HepG2 (cell line): ENCODE data around the gene CRYAB. TPM values are rescaled to one million over a fixed set of nuclear protein-coding genes. Genes with fewer than 3 reads are reported as not detected.

Experiments used
- ATAC-seq: fragments of 200-7000 bp; cut with Tn5 transposase; 3 replicates; pipeline ENCODE4 v1.9.1; 2020; ENCODE audit warnings: mild to moderate bottlenecking, moderate library complexity
- BruUV-seq: library from RNA; stranded (reverse); fragments of 400-500 nt; replicated peaks from 2 replicates; lab custom pipeline; 2021; lab: Mats Ljungman, UMichigan
- CTCF ChIA-PET: fragments of 300-600 bp; formaldehyde crosslinking; extraction: SDS; loops from one replicate; lab custom pipeline; 2021; ENCODE audit warnings: low total read pairs, inconsistent platforms, low intra/inter-chr PET ratio; lab: Yijun Ruan, JAX
- POLR2A ChIA-PET: fragments of 350-600 bp; sonication (Branson Sonifier 250); formaldehyde crosslinking; loops from one replicate; lab custom pipeline; 2020; ENCODE audit warnings: antibody characterized with exemption, inconsistent platforms; lab: Yijun Ruan, JAX
- DNase-seq: peaks from one replicate; pipeline ENCODE4 v3.0.0-alpha.2; 2015; ENCODE audit warnings: low spot score
- FAIRE-seq: peaks from 3 replicates; lab custom pipeline; 2011; peaks lifted over from hg19 to GRCh38; lab: Jason Lieb, UNC
- H2AFZ ChIP-seq: one replicate; pipeline ENCODE4 v1.6.1; 2011; ENCODE audit warnings: low read length, inconsistent platforms
- H3K27ac ChIP-seq: fragments of 300-600 bp; 3 replicates; pipeline ENCODE4 v1.8.0; 2011; ENCODE audit warnings: mixed run types, mild to moderate bottlenecking, mixed read lengths, low read length, inconsistent platforms; ENCODE audit not compliant: insufficient read depth; ENCODE audit errors: extremely low read length
- H3K27me3 ChIP-seq, 2 experiments: fragments of 200-600 bp in 1 of 2; 2 replicates in 1 of 2; 3 replicates in 1 of 2; pipeline versions ENCODE4 v1.6.0 to v1.8.0; 2011; ENCODE audit warnings: low read length in 2 of 2, mild to moderate bottlenecking in 2 of 2, moderate library complexity in 2 of 2, inconsistent platforms in 1 of 2; ENCODE audit not compliant: insufficient read depth in 2 of 2, control insufficient read depth in 1 of 2
- H3K36me3 ChIP-seq, 2 experiments: fragments of 200-600 bp in 1 of 2; replicated peaks in 1 of 2; 2 replicates in 1 of 2; 3 replicates in 1 of 2; pipeline versions ENCODE4 v1.5.1 to v1.8.0; 2011; ENCODE audit warnings: low read length in 2 of 2, inconsistent platforms in 1 of 2; ENCODE audit not compliant: insufficient read depth in 2 of 2, control insufficient read depth in 1 of 2
- H3K4me1 ChIP-seq: 2 replicates; pipeline ENCODE4 v1.5.1; 2012; ENCODE audit warnings: low read length, inconsistent platforms; ENCODE audit not compliant: insufficient read depth
- H3K4me2 ChIP-seq: 2 replicates; pipeline ENCODE4 v1.6.0; 2011; ENCODE audit warnings: low read depth, low read length, inconsistent platforms
- H3K4me3 ChIP-seq, 3 experiments: fragments of 200-600 bp in 1 of 3; sonication (generic), shearing (Covaris generic) in 1 of 3; replicated peaks in 1 of 3; 2 replicates each; pipeline ENCODE4 v1.5.1; 2011 to 2016; ENCODE audit warnings: low read length in 3 of 3, inconsistent platforms in 2 of 3, low read depth in 2 of 3, mild to moderate bottlenecking in 2 of 3, control low read depth in 1 of 3, mixed read lengths in 1 of 3; ENCODE audit not compliant: insufficient read depth in 1 of 3
- H3K79me2 ChIP-seq: one replicate; pipeline ENCODE4 v1.6.1; 2011; ENCODE audit warnings: low read length, inconsistent platforms; ENCODE audit not compliant: insufficient read depth
- H3K9ac ChIP-seq: 2 replicates; pipeline ENCODE4 v1.6.0; 2011; ENCODE audit warnings: mild to moderate bottlenecking, low read depth, low read length, inconsistent platforms; ENCODE audit not compliant: insufficient read depth
- H3K9me3 ChIP-seq: 2 replicates; pipeline ENCODE4 v1.5.1; 2012; ENCODE audit warnings: mild to moderate bottlenecking, low read length
- H4K20me1 ChIP-seq: 2 replicates; pipeline ENCODE4 v1.6.0; 2011; ENCODE audit warnings: inconsistent platforms, mild to moderate bottlenecking, low read length, moderate library complexity; ENCODE audit not compliant: insufficient read depth
- HMGXB4 ChIP-seq, 2 experiments: sonication (generic) in 1 of 2; formaldehyde crosslinking in 1 of 2; IDR thresholded peaks; 2 replicates each; pipeline versions ENCODE4 v1.4.0 to v1.6.1; 2018 to 2020; ENCODE audit warnings: missing genetic modification reagents in 2 of 2, borderline replicate concordance in 1 of 2, low read depth in 1 of 2, mild to moderate bottlenecking in 1 of 2, missing biosample characterization in 1 of 2
- NR2F2 ChIP-seq: IDR thresholded peaks from 2 replicates; pipeline ENCODE4 v1.6.1; 2012; ENCODE audit warnings: low read depth, inconsistent platforms, borderline replicate concordance
- POGZ ChIP-seq: sonication (generic); formaldehyde crosslinking; IDR thresholded peaks from 2 replicates; pipeline ENCODE4 v1.4.0; 2020; ENCODE audit warnings: mild to moderate bottlenecking, missing genetic modification reagents
- PRDM10 ChIP-seq: sonication (generic); formaldehyde crosslinking; IDR thresholded peaks from 2 replicates; pipeline ENCODE4 v1.4.0; 2020; ENCODE audit warnings: low read depth, missing genetic modification reagents
- RFX5 ChIP-seq: IDR thresholded peaks from 2 replicates; pipeline ENCODE4 v1.6.1; 2011; ENCODE audit warnings: low read depth, low read length, improper control_type of control experiment
- SP2 ChIP-seq: sonication (generic); formaldehyde crosslinking; IDR thresholded peaks from 2 replicates; pipeline ENCODE4 v1.5.1; 2020; ENCODE audit warnings: mild to moderate bottlenecking, missing genetic modification reagents
- TBX2 ChIP-seq: sonication (generic); formaldehyde crosslinking; IDR thresholded peaks from 2 replicates; pipeline ENCODE4 v1.5.0; 2020; ENCODE audit warnings: missing genetic modification reagents, mild to moderate bottlenecking, borderline replicate concordance
- ZNF274 ChIP-seq: sonication (generic); formaldehyde crosslinking; IDR thresholded peaks from 2 replicates; pipeline ENCODE4 v1.5.1; 2020; ENCODE audit warnings: mild to moderate bottlenecking, missing genetic modification reagents
- ZNF431 ChIP-seq: sonication (generic); formaldehyde crosslinking; IDR thresholded peaks from 2 replicates; pipeline ENCODE4 v1.9.0; 2022; ENCODE audit warnings: missing genetic modification reagents, low read depth, mild to moderate bottlenecking, borderline replicate concordance
- ZSCAN21 ChIP-seq: sonication (generic); formaldehyde crosslinking; IDR thresholded peaks from 2 replicates; pipeline ENCODE4 v1.8.0; 2022; ENCODE audit warnings: mild to moderate bottlenecking, missing genetic modification reagents, moderate library complexity, borderline replicate concordance
- ZZZ3 ChIP-seq: sonication (generic); formaldehyde crosslinking; IDR thresholded peaks from 2 replicates; pipeline ENCODE4 v1.4.0; 2020; ENCODE audit warnings: missing genetic modification reagents, mild to moderate bottlenecking, borderline replicate concordance
- WGBS: methylation state at CpG from one replicate; pipeline ENCODE4 v1.1.6; 2017; ENCODE audit warnings: low lambda C conversion rate; 5-methylcytosine and 5-hydroxymethylcytosine counted together
- in situ Hi-C: cut with HindIII; loops from 2 replicates; pipeline ENCODE4 v1.10.0; 2017; ENCODE audit warnings: low pct_unique_long_range_greater_than_20kb; ENCODE audit not compliant: extremely low pct_ligation_motif_present
- intact Hi-C: fragments of 100-400 bp; cut with micrococcal nuclease; formaldehyde crosslinking; loops from one replicate; pipeline ENCODE4 v1.10.0; 2022; ENCODE audit not compliant: unreplicated experiment
- polyA plus RNA-seq, 8 experiments: library from polyadenylated mRNA; depleted of rRNA in 3 of 8; stranded (reverse) in 7 of 8; unstranded in 1 of 8; fragments of >200 nt; fragmentation: Illumina TruSeq in 4 of 8; extraction: Trizol in 4 of 8; gene quantifications; 2 replicates each; pipeline versions ENCODE4 v1.2.1 to v1.2.3, GENCODE V29; 2011 to 2016; ENCODE audit warnings: low read depth in 4 of 8, missing spikeins in 1 of 8, mixed read lengths in 1 of 8; ENCODE audit not compliant: insufficient read depth in 1 of 8
- total RNA-seq, 5 experiments: library from RNA; depleted of rRNA; stranded (reverse); fragments of >200 nt; fragmentation: Illumina TruSeq; extraction: Trizol; gene quantifications; 2 replicates each; pipeline ENCODE4 v1.2.3, GENCODE V29; 2016; ENCODE audit warnings: low read depth in 1 of 5
- TF ChIP-seq, protein P1 (sequence below): IDR thresholded peaks from 2 replicates; pipeline ENCODE4 v1.6.1; 2016; ENCODE audit warnings: low read depth
- TF ChIP-seq, protein P2 (sequence below): sonication (generic); formaldehyde crosslinking; IDR thresholded peaks from 2 replicates; pipeline ENCODE4 v1.5.1; 2020; ENCODE audit warnings: missing genetic modification reagents, mild to moderate bottlenecking, borderline replicate concordance

CRYAB gene
- total and polyA plus RNA-seq, 2 of the 13 experiments (the other 11 are each of a cell fraction or from before 2014, with no cell fraction given): 0.55 to 1.1 TPM

GRCh38 chr11:111926505-111927391 lies 15.2 kb upstream of the CRYAB start:
- H4K20me1 ChIP-seq: no peaks in the 10 kb centered on the region
- H2AFZ ChIP-seq: no peak overlapping the region
- peak overlapping the region; percentile 92 for H3K27ac ChIP-seq
- POLR2A ChIA-PET: interaction anchor here (0.8 to 2.7 kb wide), 21 partner anchors 9 to 200 kb away, joined by 3 to 66 read pairs (median 5); partner anchors contain the start of genes ALG9, C11orf52, CFAP68 and CRYAB
- peak overlapping the region; percentile 73 for H3K4me2 ChIP-seq
- peaks cover 71% of the 10 kb centered on the region for H3K4me1 ChIP-seq
- H3K9me3 ChIP-seq: no peaks in the 10 kb centered on the region
- in situ Hi-C loops: loop anchor here (5.0 kb wide), 1 partner anchor 49 kb away; the partner anchor contains the start of genes CFAP68 and FDXACB1
- H3K4me3 ChIP-seq: peak overlapping the region; percentile 32 to 60 (median 47); a peak in 5 of 6 replicates
- 4% methylated on average over 33 of the region's 47 CpGs for WGBS
- DNase-seq: peak; percentile 93
- H3K79me2 ChIP-seq: no peaks in the 10 kb centered on the region
- ATAC-seq: peak; percentile 93
- CTCF ChIA-PET: no interaction called here
- no peaks in the 10 kb centered on the region for H3K27me3 ChIP-seq
- H3K9ac ChIP-seq: peak overlapping the region; percentile 64
- BruUV-seq: TSS peak; percentile 98
- H3K36me3 ChIP-seq: no peaks in the 10 kb centered on the region
- intact Hi-C loops: loop anchor here (1.0 to 2.0 kb wide), 2 partner anchors 48 to 56 kb away; partner anchors contain the start of genes CFAP68 and FDXACB1
- peak; percentile 58 for FAIRE-seq
- TF ChIP-seq HMGXB4 (CRISPR knock-in tag; IDR thresholded peaks at IDR 0.05; ENCODE audit: borderline replicate concordance in 1 of 2, low read depth in 1 of 2) (peak in 1 of 2 experiments; percentile 76; a peak in 1 of 4 replicates), ZNF431 (CRISPR knock-in tag) (0 out of 2 replicates have a peak, but pooled peaks have one; percentile 39), POGZ (CRISPR knock-in tag) (no peak), NR2F2 (no peak), SP2 (CRISPR knock-in tag) (peak; percentile 79), ZNF274 (CRISPR knock-in tag) (peak; percentile 68; the same call in 1 of the 2 replicates), PRDM10 (CRISPR knock-in tag) (0 out of 2 replicates have a peak, but pooled peaks have one; percentile 18), ZSCAN21 (peak; percentile 81; the same call in 1 of the 2 replicates), ZZZ3 (CRISPR knock-in tag) (peak; percentile 32; the same call in 1 of the 2 replicates), TBX2 (CRISPR knock-in tag) (peak; percentile 68), RFX5 (peak; percentile 7; the same call in 1 of the 2 replicates)
- TF ChIP-seq, protein P1, sequence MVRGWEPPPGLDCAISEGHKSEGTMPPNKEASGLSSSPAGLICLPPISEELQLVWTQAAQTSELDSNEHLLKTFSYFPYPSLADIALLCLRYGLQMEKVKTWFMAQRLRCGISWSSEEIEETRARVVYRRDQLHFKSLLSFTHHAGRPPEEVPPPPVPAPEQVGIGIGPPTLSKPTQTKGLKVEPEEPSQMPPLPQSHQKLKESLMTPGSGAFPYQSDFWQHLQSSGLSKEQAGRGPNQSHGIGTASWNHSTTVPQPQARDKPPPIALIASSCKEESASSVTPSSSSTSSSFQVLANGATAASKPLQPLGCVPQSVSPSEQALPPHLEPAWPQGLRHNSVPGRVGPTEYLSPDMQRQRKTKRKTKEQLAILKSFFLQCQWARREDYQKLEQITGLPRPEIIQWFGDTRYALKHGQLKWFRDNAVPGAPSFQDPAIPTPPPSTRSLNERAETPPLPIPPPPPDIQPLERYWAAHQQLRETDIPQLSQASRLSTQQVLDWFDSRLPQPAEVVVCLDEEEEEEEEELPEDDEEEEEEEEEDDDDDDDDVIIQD (CRISPR knock-in tag): peak; percentile 77; the same call in 1 of the 2 replicates
- TF ChIP-seq, protein P2, sequence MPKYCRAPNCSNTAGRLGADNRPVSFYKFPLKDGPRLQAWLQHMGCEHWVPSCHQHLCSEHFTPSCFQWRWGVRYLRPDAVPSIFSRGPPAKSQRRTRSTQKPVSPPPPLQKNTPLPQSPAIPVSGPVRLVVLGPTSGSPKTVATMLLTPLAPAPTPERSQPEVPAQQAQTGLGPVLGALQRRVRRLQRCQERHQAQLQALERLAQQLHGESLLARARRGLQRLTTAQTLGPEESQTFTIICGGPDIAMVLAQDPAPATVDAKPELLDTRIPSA (CRISPR knock-in tag): peak; percentile 80; the same call in 1 of the 2 replicates
